Testis (tissue), 2 donors: ENCODE results near the gene ZMIZ1.

Experiments
- POLR2A ChIP-seq: fragments of 450-650 bp; IDR thresholded peaks from one replicate; pipeline ENCODE4 v1.6.1; 2017; ENCODE audit warnings: antibody characterized with exemption, mild to moderate bottlenecking, moderate library complexity
- TF ChIP-seq, protein P1 (sequence below), 3 experiments: fragments of 450-650 bp in 2 of 3; fragments of 200-600 bp in 1 of 3; sonication (generic) in 1 of 3; IDR thresholded peaks; one replicate each; pipeline ENCODE4 v1.5.1; 2016 to 2019; ENCODE audit warnings: antibody characterized with exemption in 3 of 3, mild to moderate bottlenecking in 2 of 3, moderate library complexity in 1 of 3

DNA sequence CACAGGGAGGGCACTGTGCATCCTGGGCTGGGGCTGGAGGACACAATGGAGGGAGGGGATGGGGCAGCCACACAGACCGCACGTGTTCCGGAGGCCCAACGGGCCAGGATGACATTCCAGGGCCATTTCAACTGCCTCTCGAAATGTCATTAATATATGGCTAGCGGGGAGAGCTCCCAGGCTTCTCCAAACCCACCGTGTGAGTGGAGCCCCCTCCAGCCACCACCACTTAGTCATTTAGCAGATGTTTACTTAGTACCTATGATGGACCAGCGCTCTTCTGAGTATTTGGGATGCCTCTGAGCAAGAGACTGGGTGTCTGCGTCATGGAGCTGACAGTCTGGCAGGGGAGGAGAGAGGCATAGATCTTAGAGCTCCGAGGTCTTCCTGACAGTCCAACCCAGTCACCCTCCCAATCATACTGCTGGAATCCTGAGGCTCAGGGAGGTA is 107.3 kb downstream of the ZMIZ1 start:
- TF ChIP-seq, protein P1, sequence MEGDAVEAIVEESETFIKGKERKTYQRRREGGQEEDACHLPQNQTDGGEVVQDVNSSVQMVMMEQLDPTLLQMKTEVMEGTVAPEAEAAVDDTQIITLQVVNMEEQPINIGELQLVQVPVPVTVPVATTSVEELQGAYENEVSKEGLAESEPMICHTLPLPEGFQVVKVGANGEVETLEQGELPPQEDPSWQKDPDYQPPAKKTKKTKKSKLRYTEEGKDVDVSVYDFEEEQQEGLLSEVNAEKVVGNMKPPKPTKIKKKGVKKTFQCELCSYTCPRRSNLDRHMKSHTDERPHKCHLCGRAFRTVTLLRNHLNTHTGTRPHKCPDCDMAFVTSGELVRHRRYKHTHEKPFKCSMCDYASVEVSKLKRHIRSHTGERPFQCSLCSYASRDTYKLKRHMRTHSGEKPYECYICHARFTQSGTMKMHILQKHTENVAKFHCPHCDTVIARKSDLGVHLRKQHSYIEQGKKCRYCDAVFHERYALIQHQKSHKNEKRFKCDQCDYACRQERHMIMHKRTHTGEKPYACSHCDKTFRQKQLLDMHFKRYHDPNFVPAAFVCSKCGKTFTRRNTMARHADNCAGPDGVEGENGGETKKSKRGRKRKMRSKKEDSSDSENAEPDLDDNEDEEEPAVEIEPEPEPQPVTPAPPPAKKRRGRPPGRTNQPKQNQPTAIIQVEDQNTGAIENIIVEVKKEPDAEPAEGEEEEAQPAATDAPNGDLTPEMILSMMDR (IDR thresholded peaks at IDR 0.05): no peak
- TF ChIP-seq POLR2A: no peak
